NAMALWA (cell line): ENCODE results near the gene GOLGA6B.
"Not testable (repeated sequence)": the region's sequence is repeated elsewhere in the genome, so short reads cannot be mapped to it uniquely, and the experiment has no call there.

Experiments
- DNase-seq: peaks from one replicate; pipeline ENCODE4 v3.0.0-alpha.2; 2015; ENCODE audit warnings: low spot score

The GOLGA6B gene

GRCh38 chr15:72654397-72654796 is at the start of gene GOLGA6B:
TSS of gene GOLGA6B (plus strand) at chr15:72654697. CDS start at chr15:72654738, 41 bp downstream.
- not testable (repeated sequence) for DNase-seq

- DNase-seq = no peak
These were observed 49.7 kb upstream of the GOLGA6B start for GRCh38 chr15:72604794-72605193.

- not testable (repeated sequence) for DNase-seq
These were observed 46.4 kb upstream of the GOLGA6B start for GRCh38 chr15:72608084-72608483.

- DNase-seq = no peak
These were observed 44.6 kb upstream of the GOLGA6B start for GRCh38 chr15:72609862-72610261.

GRCh38 chr15:72612324-72612723 is 42.2 kb upstream of the GOLGA6B start:
- DNase-seq = not testable (repeated sequence)

- no peak for DNase-seq
These were observed 39.5 kb upstream of the GOLGA6B start for GRCh38 chr15:72614810-72615532.

- peak; percentile 29 for DNase-seq
These were observed 38.8 kb upstream of the GOLGA6B start for GRCh38 chr15:72615533-72616233.

- DNase-seq = no peak
These were observed 37.8 kb upstream of the GOLGA6B start for GRCh38 chr15:72616491-72617210.

GRCh38 chr15:72623854-72624253 is 30.6 kb upstream of the GOLGA6B start:
- DNase-seq = not testable (repeated sequence)

- DNase-seq = not testable (repeated sequence)
These were observed 28.3 kb upstream of the GOLGA6B start for GRCh38 chr15:72626153-72626552.

GRCh38 chr15:72628249-72629067 is 26.0 kb upstream of the GOLGA6B start:
- DNase-seq = peak; percentile 28

- not testable (repeated sequence) for DNase-seq
These were observed 25.4 kb upstream of the GOLGA6B start for GRCh38 chr15:72629068-72629570.

- peak; percentile 66 for DNase-seq
These were observed 17.8 kb upstream of the GOLGA6B start for GRCh38 chr15:72636519-72637282.

GRCh38 chr15:72639759-72640483 is 14.6 kb upstream of the GOLGA6B start:
- DNase-seq = not testable (repeated sequence)

GRCh38 chr15:72642271-72642670 is 12.2 kb upstream of the GOLGA6B start:
- DNase-seq = not testable (repeated sequence)

GRCh38 chr15:72648631-72649253 is 5.8 kb upstream of the GOLGA6B start:
- DNase-seq = not testable (repeated sequence)

- not testable (repeated sequence) for DNase-seq
These were observed 1.5 kb downstream of the GOLGA6B start for GRCh38 chr15:72656014-72656413.

- DNase-seq = not testable (repeated sequence)
These were observed 6.6 kb downstream of the GOLGA6B start for GRCh38 chr15:72661081-72661480.

- not testable (repeated sequence) for DNase-seq
These were observed 9.4 kb downstream of the GOLGA6B start for GRCh38 chr15:72663931-72664330.

- not testable (repeated sequence) for DNase-seq
These were observed 11.2 kb downstream of the GOLGA6B start for GRCh38 chr15:72665706-72666105.
